Keratinocyte (primary cell): Measurements from ENCODE around the gene PRPF39.

Experiments
- CTCF ChIP-seq, 3 experiments: IDR thresholded peaks in 1 of 3; conservative IDR thresholded peaks in 1 of 3; optimal IDR thresholded peaks in 1 of 3; 2 replicates in 2 of 3; 3 replicates in 1 of 3; pipeline versions ENCODE3 to v1.5.1; 2011; ENCODE audit warnings: low read length in 3 of 3, mild to moderate bottlenecking in 3 of 3, moderate library complexity in 2 of 3, control low read depth in 1 of 3, inconsistent platforms in 1 of 3; ENCODE audit not compliant: insufficient read depth in 2 of 3; ENCODE audit errors: extremely low read depth in 1 of 3
- EZH2 ChIP-seq: IDR thresholded peaks from one replicate; pipeline ENCODE4 v1.6.1; 2012; ENCODE audit warnings: inconsistent platforms, mild to moderate bottlenecking, low read length, moderate library complexity

GRCh38 chr14:45128963-45129629 is 45.2 kb downstream of the PRPF39 start:
- no peak for TF ChIP-seq CTCF (optimal IDR thresholded peaks at IDR 0.05 in 1 of 3, IDR thresholded peaks at IDR 0.05 in 1 of 3, conservative IDR thresholded peaks at IDR 0.05 in 1 of 3; ENCODE audit: extremely low read depth in 1 of 3, insufficient read depth in 2 of 3, low read length in 3 of 3)
- no peak for TF ChIP-seq EZH2
